HEK293T (cell line): ENCODE results near the gene UBL4A.

Experiments
- FOXK2 ChIP-seq: fragments of 450-650 bp; IDR thresholded peaks from 2 replicates; pipeline ENCODE4 v1.6.1; 2016; ENCODE audit warnings: mild to moderate bottlenecking
- ZNF384 ChIP-seq: fragments of 450-650 bp; IDR thresholded peaks from 2 replicates; pipeline ENCODE4 v1.6.1; 2016

DNA sequence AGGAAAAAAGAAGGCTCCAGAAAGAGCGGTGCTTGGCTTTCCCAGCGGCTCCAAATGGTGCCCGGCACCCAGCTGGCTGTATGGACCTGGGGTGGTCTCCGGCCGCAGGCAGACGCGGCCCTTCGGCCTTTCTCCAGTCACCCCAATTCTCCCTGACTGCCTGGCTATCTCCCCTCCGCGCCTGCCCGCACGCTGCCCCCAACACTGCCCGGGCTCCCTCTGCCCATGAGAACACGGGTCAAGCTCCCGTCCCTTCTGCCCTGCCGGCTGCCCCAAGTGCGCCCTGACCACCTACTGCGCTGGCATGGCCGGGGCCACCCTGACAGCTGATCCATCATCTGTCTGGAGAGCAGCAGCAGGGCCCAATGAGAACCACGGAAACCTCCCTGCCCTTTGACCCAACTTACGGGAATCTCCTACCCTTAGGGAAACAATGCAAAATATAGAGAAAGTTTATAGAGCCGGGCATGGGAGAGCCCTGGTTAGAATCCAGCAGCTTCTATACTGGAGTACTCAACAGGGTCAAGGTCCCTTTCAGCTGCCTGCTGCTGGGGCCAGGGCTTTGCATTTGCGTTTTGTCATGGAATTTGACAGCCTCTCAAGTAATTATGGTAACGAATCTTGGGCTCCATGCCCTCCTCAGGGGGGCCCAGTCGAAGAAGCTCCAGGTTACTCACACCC, 30.8 kb upstream of the UBL4A start:
- TF ChIP-seq FOXK2: no peak
- no peak for TF ChIP-seq ZNF384
